IPS-20b (cell line): ENCODE results near the gene TYRO3.
"Not testable (repeated sequence)": the region's sequence is repeated elsewhere in the genome, so short reads cannot be mapped to it uniquely, and the experiment has no call there.

Experiments used
- H3K27ac ChIP-seq: one replicate; pipeline ENCODE4 v1.5.1; 2013; ENCODE audit warnings: low read length
- H3K27me3 ChIP-seq: 2 replicates; pipeline ENCODE4 v1.6.1; 2013; ENCODE audit warnings: mild to moderate bottlenecking, low read length, inconsistent platforms; ENCODE audit not compliant: insufficient read depth
- H3K36me3 ChIP-seq: 2 replicates; pipeline ENCODE4 v1.6.1; 2013; ENCODE audit warnings: low read depth, mild to moderate bottlenecking, inconsistent platforms, low read length, moderate library complexity; ENCODE audit not compliant: insufficient read depth
- H3K4me1 ChIP-seq: 2 replicates; pipeline ENCODE4 v1.6.1; 2013; ENCODE audit warnings: mild to moderate bottlenecking, control low read depth, inconsistent platforms, low read length, moderate library complexity; ENCODE audit not compliant: insufficient read depth
- H3K4me3 ChIP-seq: 2 replicates; pipeline ENCODE4 v1.5.1; 2013; ENCODE audit warnings: mild to moderate bottlenecking, low read length, inconsistent platforms
- H3K9ac ChIP-seq: 2 replicates; pipeline ENCODE4 v1.6.1; 2013; ENCODE audit warnings: low read depth, mild to moderate bottlenecking, inconsistent platforms, low read length, moderate library complexity
- H3K9me3 ChIP-seq: 2 replicates; pipeline ENCODE4 v1.6.1; 2013; ENCODE audit warnings: mild to moderate bottlenecking, low read depth, low read length, inconsistent platforms; ENCODE audit not compliant: insufficient read depth

The TYRO3 gene

GRCh38 chr15:41592718-41593117 is 33.7 kb downstream of the TYRO3 start:
- not testable (repeated sequence) for H3K9me3 ChIP-seq, H3K4me1 ChIP-seq, H3K27me3 ChIP-seq, H3K4me3 ChIP-seq, H3K27ac ChIP-seq, H3K9ac ChIP-seq, H3K36me3 ChIP-seq

- H3K27ac ChIP-seq = no peak overlapping the region
- H3K9ac ChIP-seq = no peak overlapping the region
- H3K9me3 ChIP-seq = no peaks in the 10 kb centered on the region
- no peaks in the 10 kb centered on the region for H3K4me1 ChIP-seq
- no peak overlapping the region for H3K4me3 ChIP-seq
- H3K27me3 ChIP-seq = no peaks in the 10 kb centered on the region
- H3K36me3 ChIP-seq = no peaks in the 10 kb centered on the region
Observed at GRCh38 chr15:41594801-41595746, 36.1 kb downstream of the TYRO3 start.

DNA sequence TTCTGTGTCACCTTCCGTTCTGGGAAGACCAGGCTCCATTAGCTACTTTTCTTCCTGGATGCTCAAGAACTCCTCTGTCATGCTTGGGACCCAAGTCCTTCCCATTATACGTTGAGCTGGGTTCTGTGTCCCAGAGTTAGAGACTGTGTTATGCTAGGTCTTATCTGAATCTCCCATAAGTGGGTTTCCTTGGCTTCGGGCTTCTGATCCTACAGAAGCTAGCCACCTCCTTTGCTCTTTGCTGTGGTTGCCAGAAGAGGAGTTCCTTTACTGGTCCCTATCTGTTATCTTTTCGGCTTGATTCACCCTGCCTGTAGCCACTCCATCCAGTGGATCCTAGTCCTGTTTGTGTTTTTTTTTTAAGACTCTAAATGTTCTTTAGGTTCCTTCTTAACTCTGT is 38.0 kb downstream of the TYRO3 start:
- Histone ChIP-seq H3K27me3 (no peaks in the 10 kb centered on the region), H3K4me1 (no peaks in the 10 kb centered on the region), H3K27ac (no peak overlapping the region), H3K36me3 (no peaks in the 10 kb centered on the region), H3K9ac (no peak overlapping the region), H3K9me3 (no peaks in the 10 kb centered on the region), H3K4me3 (no peak overlapping the region)

DNA sequence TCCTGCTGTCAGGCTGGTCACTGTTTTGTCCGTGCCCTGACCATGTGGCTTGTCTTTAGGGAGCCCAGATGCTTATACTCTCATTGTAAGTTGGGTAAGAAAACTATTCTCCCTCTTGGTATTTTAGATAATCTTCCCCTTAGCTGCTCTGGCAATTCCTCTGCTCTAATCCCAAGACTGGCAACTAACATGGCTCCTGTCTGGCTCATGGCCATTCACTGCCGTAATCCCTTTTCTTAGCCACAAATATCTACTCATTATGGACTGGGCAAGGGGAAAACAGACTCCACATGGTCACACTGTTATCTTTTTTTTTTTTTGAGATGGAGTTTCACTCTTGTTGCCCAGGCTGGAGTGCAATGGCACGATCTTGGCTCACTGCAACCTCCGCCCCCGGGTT is 38.8 kb downstream of the TYRO3 start:
- H3K9ac ChIP-seq = no peak overlapping the region
- no peak overlapping the region for H3K27ac ChIP-seq
- H3K4me3 ChIP-seq = no peak overlapping the region
- no peaks in the 10 kb centered on the region for H3K4me1 ChIP-seq
- H3K27me3 ChIP-seq = no peaks in the 10 kb centered on the region
- H3K9me3 ChIP-seq = no peaks in the 10 kb centered on the region
- no peaks in the 10 kb centered on the region for H3K36me3 ChIP-seq

- no peak overlapping the region for H3K4me3 ChIP-seq
- no peaks in the 10 kb centered on the region for H3K27me3 ChIP-seq
- no peaks in the 10 kb centered on the region for H3K36me3 ChIP-seq
- 0 out of 2 replicates have a peak, but pooled peaks cover under 1% of the 10 kb centered on the region for H3K4me1 ChIP-seq
- no peak overlapping the region for H3K27ac ChIP-seq
- H3K9ac ChIP-seq = no peak overlapping the region
- no peaks in the 10 kb centered on the region for H3K9me3 ChIP-seq
Observed at GRCh38 chr15:41599061-41599460, 40.0 kb downstream of the TYRO3 start.

- Histone ChIP-seq H3K27me3 (no peaks in the 10 kb centered on the region), H3K9me3 (no peaks in the 10 kb centered on the region), H3K4me1 (0 out of 2 replicates have a peak, but pooled peaks cover 6% of the 10 kb centered on the region), H3K9ac (no peak overlapping the region), H3K27ac (no peak overlapping the region), H3K4me3 (no peak overlapping the region), H3K36me3 (no peaks in the 10 kb centered on the region)
Observed at GRCh38 chr15:41603411-41603935, 44.5 kb downstream of the TYRO3 start.

DNA sequence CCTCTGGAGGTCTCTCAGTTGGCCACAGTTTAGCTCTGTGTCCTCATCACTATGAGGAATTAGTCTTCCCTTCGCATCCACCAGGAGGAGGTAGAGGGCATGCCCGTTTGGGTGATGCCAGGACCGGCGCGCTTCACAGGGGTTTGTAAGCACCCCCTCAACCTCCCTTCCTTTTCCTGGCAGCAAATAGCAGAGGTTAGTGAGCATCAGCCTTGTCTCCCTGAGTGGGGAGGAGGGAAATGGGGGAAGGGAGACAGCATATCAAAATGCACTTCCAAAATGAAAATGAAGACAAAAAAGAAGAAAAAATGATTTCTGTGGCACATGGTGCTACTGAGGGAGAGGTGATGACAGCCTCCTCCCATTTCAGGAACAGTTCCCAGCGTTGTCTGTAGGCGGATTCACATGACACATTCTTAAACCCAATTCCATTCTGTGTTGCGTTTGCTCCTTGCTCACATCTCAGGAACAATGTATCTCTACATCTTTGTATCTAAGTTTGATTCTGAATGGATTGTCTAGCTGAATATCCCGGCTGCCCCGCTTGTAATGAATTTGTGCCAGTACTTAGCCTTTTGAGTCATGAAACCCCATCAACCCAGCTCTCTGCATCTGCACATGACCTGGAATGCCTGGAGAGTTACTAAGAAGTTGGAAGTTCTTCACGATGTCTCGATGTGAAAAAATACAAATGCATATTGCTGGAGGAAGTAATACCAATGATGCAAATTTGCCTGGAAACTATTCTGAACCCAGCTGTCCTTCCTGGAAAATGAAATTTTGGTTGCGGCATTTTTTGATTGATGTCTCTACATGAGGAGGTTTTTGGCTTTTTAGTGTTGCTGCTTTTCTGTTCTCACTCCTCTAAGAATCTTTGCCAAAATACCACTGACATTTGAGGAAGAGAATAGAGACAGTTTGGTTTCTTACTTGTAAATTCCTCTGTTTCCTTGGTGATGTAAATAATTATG is 45.2 kb downstream of the TYRO3 start:
- peak overlapping the region; percentile 52 for H3K4me3 ChIP-seq
- no peaks in the 10 kb centered on the region for H3K9me3 ChIP-seq
- 0 out of 2 replicates have a peak, but pooled peaks cover 6% of the 10 kb centered on the region for H3K4me1 ChIP-seq
- no peak overlapping the region for H3K9ac ChIP-seq
- H3K27ac ChIP-seq = no peak overlapping the region
- H3K36me3 ChIP-seq = no peaks in the 10 kb centered on the region
- no peaks in the 10 kb centered on the region for H3K27me3 ChIP-seq

GRCh38 chr15:41605566-41605965 is 46.6 kb downstream of the TYRO3 start:
- H3K9me3 ChIP-seq = no peaks in the 10 kb centered on the region
- no peaks in the 10 kb centered on the region for H3K36me3 ChIP-seq
- 0 out of 2 replicates have a peak, but pooled peaks cover 6% of the 10 kb centered on the region for H3K4me1 ChIP-seq
- no peaks in the 10 kb centered on the region for H3K27me3 ChIP-seq
- no peak overlapping the region for H3K27ac ChIP-seq
- no peak overlapping the region for H3K4me3 ChIP-seq
- no peak overlapping the region for H3K9ac ChIP-seq

DNA sequence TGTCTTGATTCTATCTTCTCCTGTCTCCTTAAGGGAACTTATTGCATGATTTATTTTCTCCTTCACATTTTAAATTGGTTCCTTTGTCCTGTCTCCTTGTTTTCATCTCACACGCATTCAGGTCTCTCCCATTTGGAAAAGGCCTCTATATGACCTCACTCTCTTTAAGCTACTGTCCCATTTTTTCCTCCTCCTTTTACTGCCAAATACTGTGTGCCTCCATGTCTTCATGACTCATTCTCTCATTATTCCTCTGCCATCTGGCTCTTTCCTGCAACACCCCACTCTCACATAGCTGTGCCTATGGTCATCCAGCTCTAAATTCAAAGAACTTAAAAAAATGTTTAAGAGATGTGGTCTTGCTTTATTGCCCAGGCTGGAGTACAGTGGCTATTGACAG is 48.0 kb downstream of the TYRO3 start:
- H3K27me3 ChIP-seq = no peaks in the 10 kb centered on the region
- H3K27ac ChIP-seq = no peak overlapping the region
- H3K9ac ChIP-seq = no peak overlapping the region
- H3K4me1 ChIP-seq = 0 out of 2 replicates have a peak, but pooled peaks cover 6% of the 10 kb centered on the region
- H3K36me3 ChIP-seq = no peaks in the 10 kb centered on the region
- H3K9me3 ChIP-seq = no peaks in the 10 kb centered on the region
- H3K4me3 ChIP-seq = no peak overlapping the region

- H3K4me3 ChIP-seq = no peak overlapping the region
- no peaks in the 10 kb centered on the region for H3K9me3 ChIP-seq
- H3K27me3 ChIP-seq = no peaks in the 10 kb centered on the region
- H3K4me1 ChIP-seq = 0 out of 2 replicates have a peak, but pooled peaks cover 5% of the 10 kb centered on the region
- no peak overlapping the region for H3K9ac ChIP-seq
- no peaks in the 10 kb centered on the region for H3K36me3 ChIP-seq
- no peak overlapping the region for H3K27ac ChIP-seq
Observed at GRCh38 chr15:41609123-41609522, 50.1 kb downstream of the TYRO3 start.

GRCh38 chr15:41610048-41610447 is 51.0 kb downstream of the TYRO3 start:
- Histone ChIP-seq H3K9ac (no peak overlapping the region), H3K4me1 (no peaks in the 10 kb centered on the region), H3K27ac (no peak overlapping the region), H3K36me3 (no peaks in the 10 kb centered on the region), H3K27me3 (no peaks in the 10 kb centered on the region), H3K4me3 (no peak overlapping the region), H3K9me3 (no peaks in the 10 kb centered on the region)
